HCT116 (cell line): Measurements from ENCODE around the gene CNTROB. TPM values are rescaled to one million over a fixed set of nuclear protein-coding genes. Genes with fewer than 3 reads are reported as not detected.

Source experiments
- ATAC-seq: fragments of 200-7000 bp; cut with Tn5 transposase; 2 replicates; pipeline ENCODE4 v1.9.1; 2020; ENCODE audit warnings: mild to moderate bottlenecking, moderate library complexity
- BruUV-seq: library from RNA; stranded (reverse); fragments of 400-500 nt; replicated peaks from 2 replicates; lab custom pipeline; 2021; lab: Mats Ljungman, UMichigan
- CTCF ChIA-PET: fragments of 300-600 bp; sonication (Branson Sonifier 250); formaldehyde crosslinking; loops from one replicate; lab custom pipeline; 2021; ENCODE audit warnings: antibody characterized with exemption; lab: Charles Lee
- POLR2A ChIA-PET: fragments of 300-600, 350-600 bp; sonication (Branson Sonifier 250); formaldehyde crosslinking; loops from one replicate; lab custom pipeline; 2021; ENCODE audit warnings: antibody characterized with exemption; lab: Charles Lee
- RAD21 ChIA-PET, 2 experiments: fragments of 300-600 bp; sonication (Branson Sonifier 250); formaldehyde crosslinking; loops; one replicate each; lab custom pipeline; 2023; ENCODE audit warnings: low total read pairs in 2 of 2; ENCODE audit not compliant: uncharacterized antibody in 2 of 2, unreplicated experiment in 2 of 2, low non-redundant PET in 1 of 2; lab: Charles Lee
- DNase-seq: peaks from one replicate; pipeline ENCODE4 v3.0.0-alpha.2; 2010; ENCODE audit warnings: low read depth, low spot score
- H2AFZ ChIP-seq: fragments of 200-600 bp; shearing (Covaris generic), sonication (generic); 2 replicates; pipeline ENCODE4 v1.6.1; 2017; ENCODE audit warnings: low read depth, mixed run types, mixed read lengths, antibody characterized with exemption, low read length; ENCODE audit not compliant: poor library complexity, severe bottlenecking
- H3K27ac ChIP-seq: 2 replicates; pipeline ENCODE4 v1.5.1; 2012; ENCODE audit warnings: low read depth, low read length
- H3K27me3 ChIP-seq: fragments of 200-600 bp; sonication (generic); 2 replicates; pipeline ENCODE4 v1.6.1; 2016; ENCODE audit warnings: mixed run types, low read length, mixed read lengths; ENCODE audit not compliant: insufficient read depth
- H3K36me3 ChIP-seq, 2 experiments: fragments of 200-500 bp in 1 of 2; fragments of 200-600 bp in 1 of 2; sonication (Bioruptor generic) in 1 of 2; sonication (generic) in 1 of 2; 2 replicates each; pipeline versions ENCODE4 v1.5.1 to v1.6.1; 2014 to 2016; ENCODE audit warnings: low read length in 2 of 2, inconsistent platforms in 1 of 2, mixed read lengths in 1 of 2, mixed run types in 1 of 2; ENCODE audit not compliant: insufficient read depth in 2 of 2, control insufficient read depth in 1 of 2
- H3K4me1 ChIP-seq, 2 experiments: fragments of 200-600 bp in 1 of 2; sonication (generic) in 1 of 2; 2 replicates each; pipeline versions ENCODE4 v1.5.1 to v1.6.1; 2012 to 2017; ENCODE audit warnings: low read length in 2 of 2, inconsistent platforms in 1 of 2, mild to moderate bottlenecking in 1 of 2, mixed read lengths in 1 of 2, mixed run types in 1 of 2, moderate library complexity in 1 of 2; ENCODE audit not compliant: insufficient read depth in 2 of 2, control insufficient read depth in 1 of 2
- H3K4me2 ChIP-seq: fragments of 200-600 bp; sonication (generic); 2 replicates; pipeline ENCODE4 v1.6.1; 2017; ENCODE audit warnings: mixed run types, low read length, mixed read lengths
- H3K4me3 ChIP-seq, 2 experiments: fragments of 200-600 bp in 1 of 2; sonication (generic) in 1 of 2; replicated peaks in 1 of 2; 2 replicates each; pipeline ENCODE4 v1.5.1; 2011 to 2016; ENCODE audit warnings: low read length in 2 of 2, control low read depth in 1 of 2, low read depth in 1 of 2, mild to moderate bottlenecking in 1 of 2, mixed read lengths in 1 of 2, mixed run types in 1 of 2
- H3K79me2 ChIP-seq: fragments of 200-600 bp; sonication (generic); 2 replicates; pipeline ENCODE4 v1.6.1; 2017; ENCODE audit warnings: mild to moderate bottlenecking, mixed run types, low read length, moderate library complexity, mixed read lengths; ENCODE audit not compliant: insufficient read depth
- H3K9ac ChIP-seq: fragments of 200-600 bp; sonication (generic); 2 replicates; pipeline ENCODE4 v1.6.1; 2016; ENCODE audit warnings: low read length, mixed read lengths
- H3K9me2 ChIP-seq: fragments of 200-600 bp; sonication (generic), shearing (Covaris generic); 2 replicates; pipeline ENCODE4 v1.6.1; 2017; ENCODE audit warnings: mixed run types, mild to moderate bottlenecking, moderate library complexity; ENCODE audit not compliant: insufficient read depth
- H3K9me3 ChIP-seq, 2 experiments: fragments of 200-500 bp in 1 of 2; fragments of 200-600 bp in 1 of 2; sonication (Bioruptor generic) in 1 of 2; sonication (generic) in 1 of 2; 2 replicates each; pipeline ENCODE4 v1.6.1; 2014 to 2017; ENCODE audit warnings: low read length in 2 of 2, mixed read lengths in 2 of 2, inconsistent platforms in 1 of 2, low read depth in 1 of 2, mild to moderate bottlenecking in 1 of 2, mixed run types in 1 of 2, moderate library complexity in 1 of 2; ENCODE audit not compliant: control insufficient read depth in 1 of 2, insufficient read depth in 1 of 2
- H4K20me1 ChIP-seq: fragments of 200-600 bp; sonication (generic), shearing (Covaris generic); 2 replicates; pipeline ENCODE4 v1.6.1; 2017; ENCODE audit warnings: mixed run types, mild to moderate bottlenecking, moderate library complexity; ENCODE audit not compliant: insufficient read depth
- CBX3 ChIP-seq: IDR thresholded peaks from 2 replicates; pipeline ENCODE4 v1.6.1; 2012; ENCODE audit warnings: low read depth
- EGR1 ChIP-seq: IDR thresholded peaks from 2 replicates; pipeline ENCODE4 v1.6.1; 2012; ENCODE audit warnings: low read depth
- EZH2 ChIP-seq: fragments of 200-600 bp; sonication (generic); IDR thresholded peaks from 2 replicates; pipeline ENCODE4 v1.6.1; 2017; ENCODE audit warnings: antibody characterized with exemption, mixed run types
- FOSL1 ChIP-seq: IDR thresholded peaks from 2 replicates; pipeline ENCODE4 v1.6.1; 2012; ENCODE audit warnings: low read depth
- JUND ChIP-seq: IDR thresholded peaks from 2 replicates; pipeline ENCODE4 v1.6.1; 2012
- RAD21 ChIP-seq: IDR thresholded peaks from 2 replicates; pipeline ENCODE4 v1.6.1; 2012; ENCODE audit warnings: low read depth, mild to moderate bottlenecking
- SIN3A ChIP-seq: IDR thresholded peaks from 2 replicates; pipeline ENCODE4 v1.6.1; 2012; ENCODE audit warnings: low read depth
- TCF7L2 ChIP-seq: IDR thresholded peaks from 2 replicates; pipeline ENCODE4 v1.7.0; 2011; ENCODE audit warnings: borderline replicate concordance, inconsistent platforms; ENCODE audit not compliant: insufficient read depth, insufficient read length; ENCODE audit errors: extremely low read depth
- intact Hi-C: fragments of 100-400 bp; cut with micrococcal nuclease; formaldehyde crosslinking; loops from 2 replicates; pipeline ENCODE4 v1.10.0; 2022
- total RNA-seq: library from RNA; stranded (reverse); gene quantifications from one replicate; pipeline ENCODE4 v1.2.1, GENCODE V29; 2021; ENCODE audit not compliant: unreplicated experiment
- TF ChIP-seq, protein P1 (sequence below), 3 experiments: fragments of 200-600 bp in 1 of 3; sonication (generic) in 1 of 3; IDR thresholded peaks in 2 of 3; conservative IDR thresholded peaks in 1 of 3; 2 replicates each; pipeline ENCODE4 v1.5.1; 2012 to 2017; ENCODE audit warnings: low read depth in 2 of 3, low read length in 2 of 3, antibody characterized with exemption in 1 of 3, borderline replicate concordance in 1 of 3, control low read depth in 1 of 3, mild to moderate bottlenecking in 1 of 3, mixed read lengths in 1 of 3, mixed run types in 1 of 3, moderate library complexity in 1 of 3; ENCODE audit not compliant: insufficient read depth in 1 of 3
- TF ChIP-seq, protein P2 (sequence below): IDR thresholded peaks from 2 replicates; pipeline ENCODE4 v1.6.1; 2012

Gene CNTROB
- total RNA-seq, 1 experiment from 2014 or later, result 54.6 TPM

DNA sequence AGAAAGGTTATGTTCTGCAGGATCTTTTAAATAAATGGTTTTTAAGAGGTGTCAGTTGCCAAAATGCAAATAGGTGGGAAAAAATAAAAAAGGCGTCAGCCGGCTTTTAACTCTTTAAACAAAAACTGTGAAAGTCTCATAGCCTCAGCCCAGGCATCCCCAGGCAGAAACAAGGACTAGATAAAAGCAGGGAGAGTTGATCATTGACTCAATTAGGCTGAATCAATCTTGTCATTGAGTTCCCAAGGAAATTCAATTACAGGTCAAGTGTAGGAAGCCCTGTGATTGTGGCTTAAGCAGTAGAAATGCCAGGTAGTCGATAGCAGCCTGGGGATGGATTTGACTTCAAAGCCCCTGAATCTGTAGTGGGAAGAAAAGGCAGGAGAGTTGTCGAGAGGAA, 39.6 kb downstream of the CNTROB start:
- Histone ChIP-seq H3K9ac (no peak overlapping the region), H3K79me2 (no peaks in the 10 kb centered on the region), H3K4me1 (no peaks in the 10 kb centered on the region), H3K9me3 (peaks cover 14 to 16% of the 10 kb centered on the region in 2 experiments; a peak in 3 of 4 replicates), H4K20me1 (no peaks in the 10 kb centered on the region), H3K4me3 (no peak overlapping the region), H3K9me2 (no peaks in the 10 kb centered on the region)
- ATAC-seq (no peak), DNase-seq (no peak)
- intact Hi-C loops, result no loop called here
- ChIA-PET CTCF (interaction anchor here (1.1 to 3.2 kb wide), 9 partner anchors 8 to 70 kb away, joined by 3 to 14 read pairs (median 5); partner anchors contain the start of genes CNTROB and TRAPPC1), RAD21 (no interaction called here), POLR2A (no interaction called here)
- no TSS peak for BruUV-seq
- TF ChIP-seq, protein P1, sequence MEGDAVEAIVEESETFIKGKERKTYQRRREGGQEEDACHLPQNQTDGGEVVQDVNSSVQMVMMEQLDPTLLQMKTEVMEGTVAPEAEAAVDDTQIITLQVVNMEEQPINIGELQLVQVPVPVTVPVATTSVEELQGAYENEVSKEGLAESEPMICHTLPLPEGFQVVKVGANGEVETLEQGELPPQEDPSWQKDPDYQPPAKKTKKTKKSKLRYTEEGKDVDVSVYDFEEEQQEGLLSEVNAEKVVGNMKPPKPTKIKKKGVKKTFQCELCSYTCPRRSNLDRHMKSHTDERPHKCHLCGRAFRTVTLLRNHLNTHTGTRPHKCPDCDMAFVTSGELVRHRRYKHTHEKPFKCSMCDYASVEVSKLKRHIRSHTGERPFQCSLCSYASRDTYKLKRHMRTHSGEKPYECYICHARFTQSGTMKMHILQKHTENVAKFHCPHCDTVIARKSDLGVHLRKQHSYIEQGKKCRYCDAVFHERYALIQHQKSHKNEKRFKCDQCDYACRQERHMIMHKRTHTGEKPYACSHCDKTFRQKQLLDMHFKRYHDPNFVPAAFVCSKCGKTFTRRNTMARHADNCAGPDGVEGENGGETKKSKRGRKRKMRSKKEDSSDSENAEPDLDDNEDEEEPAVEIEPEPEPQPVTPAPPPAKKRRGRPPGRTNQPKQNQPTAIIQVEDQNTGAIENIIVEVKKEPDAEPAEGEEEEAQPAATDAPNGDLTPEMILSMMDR (IDR thresholded peaks at IDR 0.05 in 2 of 3, conservative IDR thresholded peaks at IDR 0.05 in 1 of 3; ENCODE audit: borderline replicate concordance in 1 of 3, insufficient read depth in 1 of 3, low read depth in 2 of 3, low read length in 2 of 3), result no peak
- TF ChIP-seq SIN3A, result no peak
- TF ChIP-seq, protein P2, sequence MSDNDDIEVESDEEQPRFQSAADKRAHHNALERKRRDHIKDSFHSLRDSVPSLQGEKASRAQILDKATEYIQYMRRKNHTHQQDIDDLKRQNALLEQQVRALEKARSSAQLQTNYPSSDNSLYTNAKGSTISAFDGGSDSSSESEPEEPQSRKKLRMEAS, result no peak
- no peak for TF ChIP-seq FOSL1
- no peak for TF ChIP-seq EZH2
- no peak for TF ChIP-seq RAD21
- no peak for TF ChIP-seq EGR1
- TF ChIP-seq TCF7L2, result no peak
- no peak for TF ChIP-seq JUND
- no peak for TF ChIP-seq CBX3
- TF ChIP-seq, all 23 proteins: peak for 0
- H3K4me2 ChIP-seq, result no peak overlapping the region
- no peaks in the 10 kb centered on the region for H3K27me3 ChIP-seq
- no peaks in the 10 kb centered on the region for H3K36me3 ChIP-seq
- H2AFZ ChIP-seq, result no peak overlapping the region
- H3K27ac ChIP-seq, result no peak overlapping the region
